Peyer's patch (tissue), 4 donors: ENCODE measurements around the gene FXYD3.

Experiments used
- POLR2A ChIP-seq, 2 donors: fragments of 450-650 bp; IDR thresholded peaks; one replicate each; pipeline ENCODE4 v1.5.1; 2017; ENCODE audit warnings: antibody characterized with exemption in 2 of 2, mild to moderate bottlenecking in 2 of 2, moderate library complexity in 2 of 2
- TF ChIP-seq, protein P1 (sequence below), 6 experiments: fragments of 450-650 bp in 4 of 6; fragments of 200-600 bp in 2 of 6; sonication (generic) in 1 of 6; IDR thresholded peaks; one replicate each; pipeline ENCODE4 v1.5.1; 2017 to 2019; ENCODE audit warnings: antibody characterized with exemption in 6 of 6, mild to moderate bottlenecking in 3 of 6, moderate library complexity in 1 of 6

DNA sequence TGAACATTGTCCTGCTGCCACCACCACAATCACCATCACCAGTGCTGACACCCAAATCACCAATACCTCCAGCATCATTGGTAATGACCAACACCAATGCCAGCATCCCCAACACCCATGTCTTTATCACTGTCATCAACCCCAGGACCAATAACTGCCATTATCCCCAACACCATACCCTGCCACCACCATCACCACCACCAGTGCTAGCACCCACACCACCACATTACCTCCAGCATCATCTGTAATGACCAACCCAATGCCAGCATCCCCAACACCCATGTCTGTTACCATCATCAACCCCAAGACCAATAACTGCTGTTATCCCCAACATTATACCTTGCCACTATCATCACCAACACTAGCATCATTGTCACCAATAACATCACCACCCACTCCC is 16.6 kb downstream of the FXYD3 start:
- TF ChIP-seq POLR2A (IDR thresholded peaks at IDR 0.05), result no peak
- TF ChIP-seq, protein P1, sequence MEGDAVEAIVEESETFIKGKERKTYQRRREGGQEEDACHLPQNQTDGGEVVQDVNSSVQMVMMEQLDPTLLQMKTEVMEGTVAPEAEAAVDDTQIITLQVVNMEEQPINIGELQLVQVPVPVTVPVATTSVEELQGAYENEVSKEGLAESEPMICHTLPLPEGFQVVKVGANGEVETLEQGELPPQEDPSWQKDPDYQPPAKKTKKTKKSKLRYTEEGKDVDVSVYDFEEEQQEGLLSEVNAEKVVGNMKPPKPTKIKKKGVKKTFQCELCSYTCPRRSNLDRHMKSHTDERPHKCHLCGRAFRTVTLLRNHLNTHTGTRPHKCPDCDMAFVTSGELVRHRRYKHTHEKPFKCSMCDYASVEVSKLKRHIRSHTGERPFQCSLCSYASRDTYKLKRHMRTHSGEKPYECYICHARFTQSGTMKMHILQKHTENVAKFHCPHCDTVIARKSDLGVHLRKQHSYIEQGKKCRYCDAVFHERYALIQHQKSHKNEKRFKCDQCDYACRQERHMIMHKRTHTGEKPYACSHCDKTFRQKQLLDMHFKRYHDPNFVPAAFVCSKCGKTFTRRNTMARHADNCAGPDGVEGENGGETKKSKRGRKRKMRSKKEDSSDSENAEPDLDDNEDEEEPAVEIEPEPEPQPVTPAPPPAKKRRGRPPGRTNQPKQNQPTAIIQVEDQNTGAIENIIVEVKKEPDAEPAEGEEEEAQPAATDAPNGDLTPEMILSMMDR (IDR thresholded peaks at IDR 0.05), result no peak
